Mucosa of descending colon (tissue), 3 donors: ENCODE measurements around the gene B4GALT6. TPM values are rescaled to one million over a fixed set of nuclear protein-coding genes. Genes with fewer than 3 reads are reported as not detected.

ENCODE experiments used
- ATAC-seq: fragments of 200-7000 bp; cut with Tn5 transposase; one replicate; pipeline ENCODE4 v1.9.1; 2020; ENCODE audit warnings: mild to moderate bottlenecking, moderate library complexity
- DNase-seq, 3 donors: peaks; one replicate each; pipeline ENCODE4 v3.0.0-alpha.2; 2020
- H3K36me3 ChIP-seq: fragments of 200-600 bp; one replicate; pipeline ENCODE4 v1.8.0; 2021; ENCODE audit warnings: low read depth, mild to moderate bottlenecking
- H3K4me1 ChIP-seq: fragments of 200-600 bp; one replicate; pipeline ENCODE4 v1.8.0; 2021; ENCODE audit warnings: low read depth, mild to moderate bottlenecking
- H3K4me3 ChIP-seq: fragments of 200-600 bp; one replicate; pipeline ENCODE4 v1.8.0; 2021; ENCODE audit warnings: mild to moderate bottlenecking
- H3K9me3 ChIP-seq: fragments of 200-600 bp; one replicate; pipeline ENCODE4 v1.8.0; 2021; ENCODE audit warnings: mild to moderate bottlenecking
- intact Hi-C, 2 donors: fragments of 100-400 bp; cut with DNase I in 1 of 2; cut with micrococcal nuclease in 1 of 2; formaldehyde crosslinking; loops; one replicate each; pipeline versions ENCODE4 v1.11.0 to v1.11.1; 2022; cut with DNase I, micrococcal nuclease
- total RNA-seq, 3 donors: library from RNA; stranded (reverse); fragmentation: NEBNext Ultra II Directional in 2 of 3; extraction: Animal tissue kit (Norgen Biotek cat#: 25700) in 2 of 3; gene quantifications; one replicate each; pipeline versions ENCODE4 v1.2.1 to v1.2.4, GENCODE V29; 2021 to 2023
- TF ChIP-seq, protein P1 (sequence below): fragments of 200-600 bp; IDR thresholded peaks from one replicate; pipeline ENCODE4 v1.8.0; 2022; ENCODE audit warnings: antibody characterized with exemption, mild to moderate bottlenecking
- donor health status: DM: no; HTN: no; CAD: no; lungs with moderate emphysema.
- donor health status: DM: no; HTN: no; CAD: no.
- donor health status: DM: no; HTN: yes; CAD: no.

B4GALT6 gene
- total RNA-seq, 3 donors from 2014 or later = 6.9 to 8.0 (median 7.8) TPM

- no peaks in the 10 kb centered on the region for H3K4me1 ChIP-seq
- intact Hi-C loops = no loop called here
- no peaks in the 10 kb centered on the region for H3K36me3 ChIP-seq
- H3K4me3 ChIP-seq = no peak overlapping the region
- no peak for DNase-seq
- peak; percentile 93 for ATAC-seq
- TF ChIP-seq, protein P1, sequence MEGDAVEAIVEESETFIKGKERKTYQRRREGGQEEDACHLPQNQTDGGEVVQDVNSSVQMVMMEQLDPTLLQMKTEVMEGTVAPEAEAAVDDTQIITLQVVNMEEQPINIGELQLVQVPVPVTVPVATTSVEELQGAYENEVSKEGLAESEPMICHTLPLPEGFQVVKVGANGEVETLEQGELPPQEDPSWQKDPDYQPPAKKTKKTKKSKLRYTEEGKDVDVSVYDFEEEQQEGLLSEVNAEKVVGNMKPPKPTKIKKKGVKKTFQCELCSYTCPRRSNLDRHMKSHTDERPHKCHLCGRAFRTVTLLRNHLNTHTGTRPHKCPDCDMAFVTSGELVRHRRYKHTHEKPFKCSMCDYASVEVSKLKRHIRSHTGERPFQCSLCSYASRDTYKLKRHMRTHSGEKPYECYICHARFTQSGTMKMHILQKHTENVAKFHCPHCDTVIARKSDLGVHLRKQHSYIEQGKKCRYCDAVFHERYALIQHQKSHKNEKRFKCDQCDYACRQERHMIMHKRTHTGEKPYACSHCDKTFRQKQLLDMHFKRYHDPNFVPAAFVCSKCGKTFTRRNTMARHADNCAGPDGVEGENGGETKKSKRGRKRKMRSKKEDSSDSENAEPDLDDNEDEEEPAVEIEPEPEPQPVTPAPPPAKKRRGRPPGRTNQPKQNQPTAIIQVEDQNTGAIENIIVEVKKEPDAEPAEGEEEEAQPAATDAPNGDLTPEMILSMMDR = no peak
- H3K9me3 ChIP-seq = no peaks in the 10 kb centered on the region
Measured at GRCh38 chr18:31658670-31659575, 25.5 kb downstream of the B4GALT6 start.

DNA sequence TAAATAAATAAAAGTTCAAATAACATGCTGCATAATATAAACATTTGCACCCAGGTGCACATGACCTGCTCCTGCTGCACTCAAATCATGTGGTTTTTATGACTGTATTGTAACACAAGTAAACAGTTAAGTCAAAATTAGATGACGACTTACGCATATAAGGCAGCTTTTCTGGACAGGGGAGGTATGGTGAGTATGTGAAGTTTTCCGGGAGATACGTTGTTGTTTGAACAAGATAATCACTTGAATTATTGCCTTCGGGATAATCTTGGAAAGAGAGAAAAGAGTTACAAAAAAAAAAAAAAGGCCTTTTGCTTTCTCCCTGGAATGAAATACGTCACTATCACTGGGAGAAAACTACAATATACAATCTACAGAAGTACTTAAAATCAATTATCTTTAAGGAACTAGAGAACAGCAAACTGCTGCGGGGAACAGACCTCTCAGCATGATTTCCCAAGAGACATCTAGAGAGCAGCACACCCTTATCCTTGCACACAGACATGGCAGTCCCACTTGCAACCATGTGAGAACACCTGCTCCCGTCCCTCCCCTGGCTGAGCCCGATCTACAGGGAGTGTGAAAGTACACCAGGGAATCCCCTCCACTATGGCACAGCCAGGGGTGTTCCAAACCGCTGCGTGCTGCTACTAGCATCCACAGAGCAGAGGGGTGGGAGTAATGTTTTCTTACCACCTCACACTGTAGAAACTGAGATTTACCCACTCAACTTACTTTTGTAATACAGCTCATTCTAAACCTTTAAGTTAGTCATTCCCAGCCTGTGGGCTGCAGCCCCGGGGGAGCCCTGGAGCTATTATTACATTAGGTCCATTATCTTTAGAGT is 26.3 kb downstream of the B4GALT6 start:
- H3K4me3 ChIP-seq = no peak overlapping the region
- peak in 1 of 3 donors; percentile 29 for DNase-seq
- TF ChIP-seq, protein P1 = no peak
- H3K36me3 ChIP-seq = no peaks in the 10 kb centered on the region
- H3K4me1 ChIP-seq = no peaks in the 10 kb centered on the region
- H3K9me3 ChIP-seq = no peaks in the 10 kb centered on the region
- intact Hi-C loops = no loop called here
- ATAC-seq = peak; percentile 70

DNA sequence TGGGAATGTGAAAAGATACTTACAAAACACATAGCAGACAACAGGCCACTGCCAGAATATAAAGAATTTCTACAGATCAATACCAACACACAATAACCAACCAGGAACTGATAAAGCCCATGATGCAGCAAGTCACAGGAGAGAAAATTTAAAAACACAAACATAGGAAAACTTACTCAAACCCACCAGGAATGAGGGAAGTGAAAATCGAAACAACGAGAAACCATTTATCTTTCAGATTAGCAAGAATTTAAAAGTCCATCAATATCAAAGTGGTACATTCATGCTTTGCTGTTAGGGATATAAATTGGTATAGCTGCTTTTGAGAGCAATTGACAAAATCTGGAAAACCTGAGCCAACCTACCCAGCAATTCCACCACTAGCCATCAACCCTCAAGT is 27.6 kb downstream of the B4GALT6 start:
- TF ChIP-seq, protein P1 = no peak
- no peak for DNase-seq
- ATAC-seq = no peak

GRCh38 chr18:31655354-31655753 is 29.0 kb downstream of the B4GALT6 start:
- intact Hi-C loops = no loop called here
- Histone ChIP-seq H3K4me3 (no peak overlapping the region), H3K36me3 (no peaks in the 10 kb centered on the region), H3K9me3 (no peaks in the 10 kb centered on the region), H3K4me1 (no peaks in the 10 kb centered on the region)
- DNase-seq (no peak), ATAC-seq (no peak)
- TF ChIP-seq, protein P1 = no peak

More for the DNA sequence above, 27.6 kb downstream of the B4GALT6 start:
- Histone ChIP-seq H3K4me3 (no peak overlapping the region), H3K9me3 (no peaks in the 10 kb centered on the region), H3K4me1 (no peaks in the 10 kb centered on the region), H3K36me3 (no peaks in the 10 kb centered on the region)
- intact Hi-C loops = no loop called here

DNA sequence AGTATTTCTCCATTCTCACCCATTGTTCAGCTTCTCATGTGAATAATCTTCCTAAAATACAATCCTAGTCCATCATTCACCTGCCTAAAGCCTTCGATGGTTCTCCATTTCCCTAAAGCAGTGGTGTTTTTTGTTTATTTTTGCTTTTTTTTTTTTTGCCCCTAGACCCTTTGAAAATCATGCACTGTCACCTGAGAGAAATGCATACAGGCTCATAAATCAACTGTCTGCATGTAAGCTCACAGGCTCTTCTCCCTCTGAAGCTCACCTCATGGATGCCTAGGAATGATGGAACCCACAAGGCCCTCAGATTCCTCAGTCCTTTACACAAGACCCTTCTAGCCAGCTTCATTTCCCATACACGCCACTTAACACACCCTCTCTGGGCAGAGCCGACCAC is 31.5 kb downstream of the B4GALT6 start:
- intact Hi-C loops = no loop called here
- no peaks in the 10 kb centered on the region for H3K9me3 ChIP-seq
- TF ChIP-seq, protein P1 = no peak

More for the DNA sequence above, 31.5 kb downstream of the B4GALT6 start:
- DNase-seq (no peak), ATAC-seq (no peak)
- H3K4me1 ChIP-seq = no peaks in the 10 kb centered on the region
- no peaks in the 10 kb centered on the region for H3K36me3 ChIP-seq
- H3K4me3 ChIP-seq = no peak overlapping the region
